ENCODE data around the gene KCNIP4.

GRCh38 chr4:20679951-20680350, 1268.6 kb downstream of the KCNIP4 start:
- TF ChIP-seq, protein P1, sequence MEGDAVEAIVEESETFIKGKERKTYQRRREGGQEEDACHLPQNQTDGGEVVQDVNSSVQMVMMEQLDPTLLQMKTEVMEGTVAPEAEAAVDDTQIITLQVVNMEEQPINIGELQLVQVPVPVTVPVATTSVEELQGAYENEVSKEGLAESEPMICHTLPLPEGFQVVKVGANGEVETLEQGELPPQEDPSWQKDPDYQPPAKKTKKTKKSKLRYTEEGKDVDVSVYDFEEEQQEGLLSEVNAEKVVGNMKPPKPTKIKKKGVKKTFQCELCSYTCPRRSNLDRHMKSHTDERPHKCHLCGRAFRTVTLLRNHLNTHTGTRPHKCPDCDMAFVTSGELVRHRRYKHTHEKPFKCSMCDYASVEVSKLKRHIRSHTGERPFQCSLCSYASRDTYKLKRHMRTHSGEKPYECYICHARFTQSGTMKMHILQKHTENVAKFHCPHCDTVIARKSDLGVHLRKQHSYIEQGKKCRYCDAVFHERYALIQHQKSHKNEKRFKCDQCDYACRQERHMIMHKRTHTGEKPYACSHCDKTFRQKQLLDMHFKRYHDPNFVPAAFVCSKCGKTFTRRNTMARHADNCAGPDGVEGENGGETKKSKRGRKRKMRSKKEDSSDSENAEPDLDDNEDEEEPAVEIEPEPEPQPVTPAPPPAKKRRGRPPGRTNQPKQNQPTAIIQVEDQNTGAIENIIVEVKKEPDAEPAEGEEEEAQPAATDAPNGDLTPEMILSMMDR (IDR thresholded peaks at IDR 0.05) = no peak
- no peak for TF ChIP-seq EZH2 (IDR thresholded peaks at IDR 0.05)
